Head of caudate nucleus (tissue), 42 donors: Measurements from ENCODE around the gene PDE9A.
A peak's percentile ranks its signal among the peaks of the same experiment; 100 is the strongest.

Experiments
- DNase-seq, 42 donors: peaks; one replicate each; pipeline versions ENCODE4 v3.0.0 to v3.0.0-alpha.2; 2020 to 2021; ENCODE audit warnings: mixed read lengths in 7 of 42
- intact Hi-C: fragments of 100-400 bp; cut with DNase I; formaldehyde crosslinking; loops from one replicate; pipeline ENCODE4 v1.15.0; 2022

PDE9A gene

DNA sequence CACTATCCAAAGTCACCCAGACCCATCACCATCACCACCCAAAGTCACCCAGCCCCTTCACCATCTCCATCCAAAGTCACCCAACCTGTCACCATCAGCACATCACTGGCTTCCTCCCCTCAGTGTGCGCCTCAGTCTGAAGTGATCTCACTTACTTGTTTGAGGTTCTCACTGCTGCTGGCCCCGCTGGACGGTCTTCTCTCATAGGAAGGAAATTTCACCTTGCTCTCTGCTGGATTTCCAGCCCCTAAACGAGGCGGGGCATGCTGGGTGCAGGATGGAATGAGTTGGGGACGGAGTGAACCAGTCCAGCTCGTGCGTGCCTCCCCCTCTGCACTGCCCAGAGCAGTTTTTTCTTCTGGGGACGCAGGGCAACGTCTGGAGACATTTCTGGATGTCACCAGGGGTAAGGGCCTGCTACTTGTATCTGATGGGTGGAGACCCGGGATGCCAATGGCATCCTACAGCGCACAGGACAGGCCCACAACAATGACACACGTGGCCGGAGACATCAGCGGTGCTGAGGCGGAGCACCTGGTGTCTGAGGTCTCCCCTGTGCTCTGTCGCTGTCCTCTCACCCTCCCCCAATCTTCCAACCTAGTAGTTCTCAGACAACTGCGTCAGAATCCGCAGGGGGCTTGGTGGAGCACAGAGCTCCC is 38.6 kb downstream of the PDE9A start:
- no peak for DNase-seq
- intact Hi-C loops, result loop anchor here (10.0 kb wide), 1 partner anchor 57 kb away; no protein-coding TSS in a partner anchor

DNA sequence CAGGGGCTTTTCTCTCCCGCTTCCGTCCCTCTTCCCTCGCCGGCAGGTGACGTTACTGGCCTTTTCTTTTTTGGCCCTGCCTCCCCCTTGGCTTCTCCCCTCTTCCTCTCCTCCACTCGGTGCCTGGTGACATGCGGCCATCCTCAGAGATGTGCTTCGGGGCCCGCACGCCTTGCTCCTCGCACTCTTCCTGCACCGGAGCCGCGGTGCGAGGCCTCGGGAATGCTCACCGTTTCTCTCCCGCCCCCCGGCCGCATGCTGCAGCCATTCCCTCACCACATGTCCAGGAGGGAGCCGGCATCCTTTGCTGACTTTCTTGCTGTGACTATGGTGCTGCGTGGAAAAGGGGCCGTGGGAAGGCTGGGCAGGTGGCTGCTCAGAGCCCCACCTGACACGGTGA is 39.3 kb downstream of the PDE9A start:
- DNase-seq, result no peak
- intact Hi-C loops, result loop anchor here (10.0 kb wide), 1 partner anchor 58 kb away; no protein-coding TSS in a partner anchor

DNA sequence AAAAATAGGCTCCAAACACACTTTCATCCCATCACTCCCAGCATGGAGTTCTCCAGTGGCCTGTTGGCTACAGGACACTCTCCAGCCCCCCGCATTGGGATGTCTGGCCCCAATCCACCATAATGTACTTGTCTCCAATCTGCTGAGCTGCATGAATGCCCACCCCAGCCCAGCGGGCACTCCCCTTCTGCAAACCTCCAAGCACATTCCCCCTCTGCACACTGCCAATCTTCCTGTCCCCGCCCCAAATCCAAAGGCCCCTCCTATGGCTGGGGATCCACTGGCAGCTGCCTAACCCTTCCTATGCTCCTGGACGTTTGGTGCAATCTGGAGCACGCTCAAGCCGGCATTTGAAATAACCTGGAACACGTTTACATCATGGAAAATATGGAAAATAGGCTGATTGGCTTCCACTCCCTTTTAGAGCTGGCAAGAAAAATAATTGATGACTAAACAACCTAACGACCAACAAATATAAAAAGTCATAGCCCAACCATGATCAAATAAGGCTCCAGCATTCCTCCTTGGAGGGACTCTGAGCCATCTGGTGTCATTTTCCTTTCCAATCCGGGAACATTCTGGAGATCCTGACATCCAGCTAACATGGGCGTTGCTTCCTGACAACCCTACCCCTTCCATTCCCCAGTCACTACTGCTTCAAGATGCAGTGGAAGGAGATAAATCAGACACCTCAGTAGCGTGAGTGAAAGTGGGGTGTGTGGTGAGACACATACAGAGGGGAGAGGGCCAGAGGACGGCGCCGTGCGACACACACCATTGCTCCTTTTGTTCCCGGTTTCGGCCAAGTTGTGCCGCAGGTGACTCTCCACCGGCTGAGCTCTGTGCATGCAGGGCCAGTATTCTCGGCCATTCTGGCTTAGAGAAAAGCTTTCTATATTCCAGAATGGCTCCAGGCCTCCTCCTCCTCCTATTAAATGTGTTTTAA is 41.6 kb downstream of the PDE9A start:
- intact Hi-C loops, result loop anchor here (10.0 kb wide), 1 partner anchor 60 kb away; no protein-coding TSS in a partner anchor
- no peak for DNase-seq

DNA sequence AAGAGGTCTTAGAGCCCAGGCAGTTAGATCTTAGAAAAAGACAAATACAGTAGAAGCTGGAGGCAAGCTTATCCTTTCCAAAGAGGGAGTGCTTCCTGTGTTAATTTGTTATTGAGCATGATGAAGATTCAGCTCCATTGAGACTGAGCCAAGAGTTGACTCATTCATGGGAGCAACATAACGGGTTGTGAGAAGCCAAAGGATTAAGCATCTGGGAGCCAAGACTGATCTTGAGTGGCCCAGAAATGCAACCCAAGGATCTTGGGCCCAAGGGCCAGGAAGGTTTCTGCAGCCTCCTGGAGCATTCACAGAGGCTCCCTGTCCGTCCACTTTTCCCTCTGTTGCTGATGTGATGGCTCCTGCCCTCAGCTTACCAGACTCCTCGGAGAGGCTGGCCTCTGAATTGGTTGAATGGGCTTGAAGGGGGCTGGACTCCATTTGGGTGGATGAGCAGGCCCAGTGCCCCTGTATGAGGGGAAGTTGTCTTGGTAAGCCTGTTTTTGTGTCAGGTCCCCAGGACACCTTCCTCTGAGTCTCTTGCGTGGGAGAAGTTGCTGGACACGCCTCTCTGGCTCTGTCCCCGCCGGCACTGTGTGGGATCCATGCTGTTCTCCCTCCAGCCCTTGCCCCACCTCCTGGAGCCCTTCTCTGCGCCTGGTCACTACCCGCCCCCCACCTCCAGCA is 42.4 kb downstream of the PDE9A start:
- intact Hi-C loops, result loop anchor here (10.0 kb wide), 1 partner anchor 61 kb away; no protein-coding TSS in a partner anchor
- DNase-seq, result peak in 1 of 42 donors; percentile 57

DNA sequence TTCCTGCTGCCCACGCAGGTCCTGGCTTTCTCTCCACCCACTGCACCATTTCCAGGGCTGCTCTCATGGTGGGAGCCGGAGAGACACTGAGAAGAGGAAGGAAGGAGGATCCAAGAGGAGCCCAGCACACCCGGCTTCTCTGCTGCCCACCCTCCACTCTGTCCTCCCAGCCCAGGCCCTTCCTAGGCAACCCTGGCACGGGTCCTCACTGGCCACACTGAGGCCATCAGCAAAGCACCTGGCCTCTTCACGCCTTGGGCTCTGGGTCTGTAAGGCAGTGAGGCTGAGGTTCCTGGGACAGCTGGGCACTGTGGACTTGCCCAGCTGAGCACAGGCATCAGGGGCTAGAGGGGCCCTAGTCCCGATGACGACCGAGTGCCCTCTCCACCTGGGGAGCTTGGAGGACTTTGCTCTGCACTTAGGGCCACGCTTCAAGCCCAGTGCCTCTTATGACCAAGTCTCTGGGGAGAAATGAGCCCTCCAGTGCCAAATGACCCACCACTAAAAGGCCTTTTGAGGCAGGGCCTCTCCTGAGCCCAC is 43.1 kb downstream of the PDE9A start:
- no peak for DNase-seq
- intact Hi-C loops, result loop anchor here (10.0 kb wide), 1 partner anchor 62 kb away; no protein-coding TSS in a partner anchor

DNA sequence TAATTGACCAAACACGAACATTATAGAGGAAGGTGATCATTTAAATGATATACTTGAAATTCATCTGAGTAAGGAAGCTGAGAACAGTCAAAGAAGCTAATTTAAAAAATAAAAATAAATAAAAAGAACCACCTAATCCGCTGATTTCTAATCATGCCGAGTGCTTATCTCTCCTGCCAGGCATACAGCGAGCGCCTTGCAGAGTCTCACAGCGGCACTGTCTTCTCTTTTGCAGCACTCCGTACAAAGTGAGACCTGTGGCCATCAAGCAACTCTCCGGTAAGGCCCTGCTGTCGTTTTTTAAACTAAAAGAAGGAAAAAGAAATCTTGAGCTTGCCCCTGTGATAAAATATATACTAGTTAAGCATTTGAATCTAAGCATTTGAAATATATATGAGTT is 45.3 kb downstream of the PDE9A start:
- no peak for DNase-seq
- intact Hi-C loops, result loop anchor here (10.0 kb wide), 1 partner anchor 64 kb away; no protein-coding TSS in a partner anchor

DNA sequence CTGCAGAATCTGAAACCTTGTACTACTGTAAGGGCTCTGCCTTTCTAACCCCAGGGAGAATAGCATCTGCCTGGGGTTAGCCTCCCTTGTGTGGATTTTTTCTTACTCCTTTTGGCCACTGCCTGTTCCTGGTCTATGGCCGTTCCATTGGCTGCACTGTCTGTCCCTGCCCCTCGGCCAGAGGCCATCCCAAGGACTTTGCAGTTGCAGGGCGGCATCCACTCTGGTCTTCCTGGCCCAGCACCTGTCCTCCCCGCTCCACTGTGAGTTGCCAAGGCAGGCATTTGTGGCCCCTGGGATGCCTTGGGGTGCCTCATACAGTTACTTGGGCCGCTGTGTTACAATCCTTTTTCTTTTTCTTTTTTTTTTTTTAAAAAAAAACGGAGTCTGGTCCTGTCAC is 45.8 kb downstream of the PDE9A start:
- no peak for DNase-seq
- intact Hi-C loops, result loop anchor here (10.0 kb wide), 1 partner anchor 64 kb away; no protein-coding TSS in a partner anchor

DNA sequence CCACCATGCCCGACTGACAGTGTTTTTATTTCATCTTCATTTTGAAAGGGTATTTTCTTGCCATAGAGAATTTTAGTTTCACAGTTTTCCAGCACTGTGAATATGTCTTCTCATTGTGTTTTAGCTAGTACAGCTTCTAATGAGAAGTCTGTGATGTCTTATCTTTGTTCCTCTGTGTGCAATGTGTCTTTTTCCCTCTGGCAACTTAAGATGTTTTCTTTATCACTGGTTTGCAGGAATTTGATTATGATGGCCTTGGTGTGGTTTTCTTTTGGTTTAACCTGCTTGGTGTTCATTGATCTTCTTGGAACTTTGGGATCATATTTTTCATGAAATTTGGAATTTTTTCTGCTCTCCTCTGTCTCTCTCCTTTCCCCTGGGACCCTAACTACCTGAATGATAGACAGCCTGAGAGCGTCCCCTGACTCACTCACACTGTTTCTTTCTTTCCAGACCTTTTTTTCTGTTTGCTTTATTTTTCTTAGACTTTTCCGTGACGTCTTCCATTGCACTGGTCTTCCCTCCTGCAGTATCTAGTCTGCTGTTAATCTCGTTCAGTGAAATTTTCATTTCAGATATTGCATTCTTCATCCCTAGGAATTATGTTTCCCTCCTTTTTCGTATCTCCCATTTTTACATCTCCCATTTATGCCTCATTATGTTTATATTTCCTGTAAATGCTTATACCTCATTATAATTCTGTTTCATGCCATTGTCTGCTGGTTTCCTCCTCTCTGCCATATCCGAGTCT is 48.5 kb downstream of the PDE9A start:
- no peak for DNase-seq
- intact Hi-C loops, result no loop called here

DNA sequence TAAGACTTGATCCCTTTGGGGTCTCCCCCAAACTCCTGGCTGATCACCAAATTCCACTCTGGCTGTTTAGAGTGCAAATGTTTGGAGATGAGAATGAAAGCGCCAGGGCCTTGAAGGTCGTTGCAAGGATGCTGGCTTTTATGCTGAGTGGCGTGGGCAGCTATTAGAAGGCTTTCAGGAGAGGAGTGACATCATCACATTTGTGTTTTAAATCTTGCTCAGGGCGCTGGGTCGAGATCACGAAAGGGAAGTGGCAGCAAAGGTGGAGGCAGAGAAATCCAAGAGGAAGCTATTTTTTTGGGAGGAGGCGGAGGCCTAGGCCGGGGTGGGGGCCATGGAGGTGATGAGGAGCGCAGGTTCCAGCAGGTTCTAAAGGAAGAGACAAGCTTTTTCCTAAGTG is 49.3 kb downstream of the PDE9A start:
- DNase-seq, result peak in 23 of 42 donors; percentile 17 to 78 (median 45)
- intact Hi-C loops, result no loop called here

DNA sequence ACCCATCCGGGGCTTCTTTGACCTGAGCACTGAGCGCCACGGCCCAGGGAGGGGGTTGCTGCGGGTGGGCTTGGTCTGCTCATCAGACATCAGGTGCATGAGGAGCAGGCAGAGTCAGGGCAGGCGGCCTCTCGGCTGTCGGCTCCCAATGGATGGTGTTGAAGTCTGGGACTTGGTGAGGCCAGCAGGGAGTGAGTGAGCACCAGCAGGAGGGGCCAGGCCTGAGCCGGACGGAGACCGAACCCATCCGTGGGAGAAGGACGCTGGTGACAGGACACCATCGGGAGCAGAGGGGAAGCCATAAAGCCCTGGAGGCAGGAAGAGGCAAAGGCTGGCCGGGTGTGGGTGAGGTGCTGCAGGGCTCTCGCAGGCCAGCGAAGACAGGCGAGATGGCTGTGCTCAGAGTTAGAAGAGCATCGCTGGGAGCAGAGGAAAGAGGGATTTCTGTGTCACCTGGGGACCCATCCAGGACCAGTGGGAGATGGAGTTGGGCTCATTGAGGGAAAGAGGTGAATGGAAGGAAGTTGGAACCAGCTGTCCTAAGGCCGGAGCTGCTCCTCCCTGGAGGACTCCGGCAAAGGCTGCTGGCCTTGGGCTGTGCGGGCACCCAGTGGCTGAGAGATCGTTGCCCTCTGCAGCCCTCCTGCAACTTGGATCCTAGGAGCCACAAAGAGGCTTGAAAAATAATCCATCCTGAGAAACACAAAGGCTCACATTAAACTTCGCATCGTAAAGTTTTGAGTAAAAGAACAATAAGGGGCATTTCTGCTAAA is 49.9 kb downstream of the PDE9A start:
- intact Hi-C loops, result no loop called here
- peak in 1 of 42 donors; percentile 5 for DNase-seq

DNA sequence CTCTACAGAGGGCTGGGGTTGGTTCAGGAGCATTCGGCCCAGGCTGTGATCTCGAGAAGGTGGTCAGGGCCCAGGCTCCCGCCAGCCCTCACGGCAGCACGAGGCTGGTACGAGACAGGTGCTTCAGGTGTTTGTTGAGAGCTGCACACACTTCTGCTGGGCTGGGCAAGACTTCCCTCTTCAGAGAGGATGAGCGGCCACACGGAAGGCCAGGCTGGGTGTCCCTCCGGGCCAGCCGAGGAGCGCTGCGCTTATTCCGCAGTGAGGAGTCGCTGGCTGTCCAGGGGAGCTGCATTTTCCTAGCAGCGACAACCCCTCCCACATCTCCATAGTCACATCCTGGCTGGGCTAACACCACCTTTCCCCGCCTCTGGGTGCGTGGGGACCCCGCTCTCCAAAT is 50.5 kb downstream of the PDE9A start:
- intact Hi-C loops, result no loop called here
- DNase-seq, result no peak

DNA sequence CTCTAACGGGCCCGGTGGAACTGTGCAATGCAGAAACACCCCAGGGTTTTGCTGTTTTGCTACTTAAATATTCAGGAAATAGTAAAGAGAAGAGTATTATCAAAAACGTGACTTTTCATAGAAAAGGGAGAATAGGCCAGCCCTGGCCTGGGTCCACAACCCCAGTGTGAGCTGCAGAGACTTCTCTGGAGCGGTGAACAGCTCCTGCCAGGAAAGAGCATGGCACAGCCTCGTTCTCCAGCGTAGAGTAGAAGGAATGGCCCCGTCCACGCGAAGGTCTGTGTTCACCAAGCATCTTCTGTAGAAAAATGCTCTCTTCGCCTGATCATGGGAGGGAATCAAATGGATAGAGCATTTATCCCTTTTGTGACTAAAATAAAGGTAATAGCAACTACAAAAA is 51.4 kb downstream of the PDE9A start:
- intact Hi-C loops, result no loop called here
- no peak for DNase-seq

DNA sequence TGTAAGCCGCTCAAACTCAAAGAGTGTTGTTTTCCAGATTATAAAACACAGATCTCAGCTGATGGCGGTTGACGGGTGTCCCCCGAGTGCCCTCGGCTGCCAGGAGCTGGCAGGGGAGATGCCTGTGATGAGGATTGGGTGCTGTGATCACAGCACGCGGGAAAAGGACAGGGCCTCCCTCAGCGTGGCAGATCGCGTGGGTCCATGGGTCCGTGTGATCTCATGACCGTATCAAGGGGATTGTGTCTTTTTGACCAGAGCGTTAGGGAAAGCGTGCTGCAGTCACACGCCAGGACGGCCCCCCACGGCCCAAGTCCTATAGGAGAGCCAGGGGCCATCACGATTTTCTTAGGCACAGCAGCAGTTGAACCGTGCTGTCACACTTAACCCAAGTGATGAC is 51.9 kb downstream of the PDE9A start:
- DNase-seq, result peak in 1 of 42 donors; percentile 8
- intact Hi-C loops, result no loop called here

DNA sequence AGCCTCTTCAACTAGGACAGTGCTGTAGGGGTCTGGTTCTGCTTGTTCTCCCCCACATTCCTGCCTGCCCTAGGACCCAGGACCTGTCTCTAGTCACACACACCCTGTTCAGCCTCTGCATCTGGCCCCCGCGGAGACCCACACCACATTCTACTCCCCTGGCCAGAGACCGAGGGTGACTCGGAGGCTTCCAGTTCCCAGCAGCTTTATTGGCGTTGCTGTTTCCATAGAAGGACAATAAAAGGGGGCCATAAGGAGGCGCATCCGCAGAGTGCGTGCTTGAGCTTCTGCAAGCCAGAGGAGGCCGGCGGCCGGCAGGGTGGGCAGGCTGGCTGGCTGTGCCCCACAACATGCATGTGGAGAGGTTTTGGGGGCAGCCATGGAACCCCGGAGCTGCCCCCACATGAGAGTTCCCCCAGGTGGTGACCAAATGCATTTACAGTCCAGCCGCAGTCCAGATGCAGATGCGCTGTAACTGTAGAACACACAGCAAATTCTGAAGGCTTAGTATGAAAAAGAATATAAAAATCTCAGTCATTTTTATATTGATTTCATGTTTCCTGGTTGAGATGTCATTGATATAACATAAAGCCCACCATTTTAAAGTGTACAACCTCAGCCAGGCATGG is 52.4 kb downstream of the PDE9A start:
- intact Hi-C loops, result no loop called here
- DNase-seq, result peak in 2 of 42 donors; percentile 7 to 25

DNA sequence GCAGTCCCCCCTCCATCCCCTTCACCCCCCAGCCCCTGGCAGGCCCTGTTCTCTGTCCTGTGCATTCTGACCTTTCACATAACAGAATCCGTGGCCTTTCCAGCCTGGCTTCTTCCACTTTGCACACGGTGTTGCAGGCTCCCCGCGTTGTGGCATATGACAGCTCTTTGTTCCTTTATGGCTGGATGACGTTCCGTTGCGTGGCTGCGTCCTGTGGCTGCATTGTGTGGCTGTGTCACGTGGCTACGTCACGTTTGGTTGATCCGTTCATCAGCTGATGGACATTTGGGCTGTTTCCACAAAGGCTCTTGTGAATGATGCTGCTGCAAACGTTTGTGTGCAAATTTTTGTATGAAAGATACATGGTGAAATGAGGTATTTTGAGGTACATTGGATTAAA is 53.3 kb downstream of the PDE9A start:
- intact Hi-C loops, result no loop called here
- DNase-seq, result no peak

DNA sequence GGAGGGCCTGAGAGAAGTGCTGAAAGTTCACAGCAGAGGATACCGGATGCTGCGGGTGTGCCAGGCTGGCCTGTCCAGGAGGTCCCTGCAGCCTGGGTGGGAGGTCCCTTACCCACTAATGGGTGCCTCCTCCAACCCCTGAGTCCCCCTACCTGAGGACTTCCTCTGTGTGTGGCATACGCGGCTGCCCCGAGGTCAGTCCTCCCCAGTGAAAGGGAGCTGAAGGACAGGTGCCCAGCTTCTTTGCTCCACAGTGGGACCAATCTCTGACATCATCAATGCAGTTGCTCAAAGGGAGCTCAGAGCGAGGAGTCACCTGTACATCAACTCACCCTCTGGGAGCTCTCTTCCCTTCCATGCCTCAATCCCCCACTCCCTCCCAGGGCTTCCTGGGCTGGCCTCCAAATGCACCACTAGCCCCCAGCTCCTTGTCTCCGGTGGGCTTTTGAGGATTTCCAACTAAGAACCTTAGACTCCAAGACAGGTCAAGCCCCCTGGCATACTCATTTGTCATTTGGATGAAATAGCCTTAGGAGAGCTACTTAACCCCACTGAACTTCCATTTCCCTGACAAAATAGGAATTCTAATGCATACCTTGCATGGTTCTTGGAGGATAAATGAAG is 53.9 kb downstream of the PDE9A start:
- peak in 1 of 42 donors; percentile 18 for DNase-seq
- intact Hi-C loops, result no loop called here

DNA sequence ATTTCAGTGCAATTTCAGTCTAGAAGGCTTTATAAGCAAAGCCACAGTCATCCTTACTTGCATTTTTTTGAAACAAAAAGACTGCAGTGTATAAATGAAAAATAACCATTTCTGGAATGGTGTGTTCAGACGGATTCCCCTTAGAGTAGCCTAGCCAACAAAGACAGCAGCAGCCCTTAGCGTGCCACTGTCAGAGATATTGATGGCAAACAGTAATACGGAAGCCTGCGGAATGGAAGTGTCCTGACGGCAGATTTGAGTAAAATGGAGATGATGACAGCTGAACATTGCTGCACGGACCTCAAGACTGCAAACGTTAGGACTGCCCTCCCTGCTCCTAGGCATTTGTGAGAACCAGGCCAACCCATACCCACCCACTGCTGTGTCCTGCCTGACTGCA is 54.7 kb downstream of the PDE9A start:
- intact Hi-C loops, result no loop called here
- DNase-seq, result no peak
